H1 (cell line): ENCODE results near the gene DAGLA. TPM values are rescaled to one million over a fixed set of nuclear protein-coding genes. Genes with fewer than 3 reads are reported as not detected.

Experiments
- CTCF ChIA-PET: fragments of 300-600 bp; sonication (Branson Sonifier 250); formaldehyde crosslinking; loops from one replicate; lab custom pipeline; 2021; ENCODE audit not compliant: partially characterized antibody; lab: Charles Lee
- POLR2A ChIA-PET: fragments of 300-600 bp; sonication (Branson Sonifier 250); formaldehyde crosslinking; loops from one replicate; lab custom pipeline; 2021; ENCODE audit warnings: inconsistent platforms; ENCODE audit not compliant: partially characterized antibody; lab: Charles Lee
- DNase-seq, 2 experiments: peaks; one replicate each; pipeline versions ENCODE4 v3.0.0 to v3.0.0-alpha.2; 2010 to 2022; ENCODE audit warnings: low spot score in 2 of 2, low read depth in 1 of 2, mixed read lengths in 1 of 2
- FAIRE-seq: peaks from 2 replicates; lab custom pipeline; 2011; peaks lifted over from hg19 to GRCh38; lab: Jason Lieb, UNC
- H2AFZ ChIP-seq: 2 replicates; pipeline ENCODE4 v1.8.1; 2012; ENCODE audit warnings: low read length, inconsistent platforms
- H2AK5ac ChIP-seq: 2 replicates; pipeline ENCODE4 v1.6.1; 2013; ENCODE audit warnings: low read depth, low read length
- H2BK120ac ChIP-seq: replicated peaks from 2 replicates; pipeline ENCODE3; 2013; ENCODE audit warnings: low read depth, low read length, inconsistent platforms
- H2BK12ac ChIP-seq: 2 replicates; pipeline ENCODE4 v1.6.1; 2013; ENCODE audit warnings: low read depth, low read length
- H2BK15ac ChIP-seq: 2 replicates; pipeline ENCODE4 v1.6.1; 2013; ENCODE audit warnings: low read length
- H2BK20ac ChIP-seq: 2 replicates; pipeline ENCODE4 v1.6.1; 2013; ENCODE audit warnings: low read length
- H2BK5ac ChIP-seq: 2 replicates; pipeline ENCODE4 v1.6.1; 2013; ENCODE audit warnings: low read depth, low read length
- H3K14ac ChIP-seq: 2 replicates; pipeline ENCODE4 v1.6.1; 2013; ENCODE audit warnings: inconsistent platforms; ENCODE audit not compliant: insufficient read length
- H3K18ac ChIP-seq: 2 replicates; pipeline ENCODE4 v1.6.1; 2013; ENCODE audit warnings: low read length; ENCODE audit errors: extremely low read depth
- H3K23ac ChIP-seq: 2 replicates; pipeline ENCODE4 v1.6.1; 2013; ENCODE audit warnings: inconsistent platforms; ENCODE audit not compliant: insufficient read length
- H3K23me2 ChIP-seq: 2 replicates; pipeline ENCODE4 v1.6.1; 2013; ENCODE audit warnings: low read depth, low read length
- H3K27ac ChIP-seq: 2 replicates; pipeline ENCODE4 v1.6.1; 2011; ENCODE audit warnings: low read depth, low read length, inconsistent platforms
- H3K27me3 ChIP-seq, 4 experiments: replicated peaks in 1 of 4; 1 replicate in 1 of 4; 2 replicates in 3 of 4; pipeline versions ENCODE4 v1.6.1 to v1.8.1; 2011 to 2013; ENCODE audit warnings: low read length in 3 of 4, mild to moderate bottlenecking in 3 of 4, inconsistent platforms in 2 of 4, mixed read lengths in 2 of 4, moderate library complexity in 1 of 4; ENCODE audit not compliant: control insufficient read depth in 3 of 4, insufficient read depth in 3 of 4; ENCODE audit errors: extremely low read depth in 1 of 4
- H3K36me3 ChIP-seq, 4 experiments: 2 replicates each; pipeline versions ENCODE4 v1.6.1 to v1.8.1; 2011 to 2013; ENCODE audit warnings: mild to moderate bottlenecking in 4 of 4, low read length in 3 of 4, moderate library complexity in 2 of 4, control low read depth in 1 of 4, inconsistent platforms in 1 of 4; ENCODE audit not compliant: insufficient read depth in 4 of 4, control insufficient read depth in 2 of 4
- H3K4ac ChIP-seq: replicated peaks from 2 replicates; pipeline ENCODE3; 2013; ENCODE audit warnings: low read length, low read depth, mixed read lengths, inconsistent platforms; ENCODE audit not compliant: insufficient read length
- H3K4me1 ChIP-seq, 4 experiments: replicated peaks in 1 of 4; 1 replicate in 1 of 4; 2 replicates in 3 of 4; pipeline versions ENCODE4 v1.6.1 to v1.8.1; 2011 to 2013; ENCODE audit warnings: low read length in 3 of 4, inconsistent platforms in 2 of 4, mixed read lengths in 1 of 4; ENCODE audit not compliant: insufficient read depth in 4 of 4, control insufficient read depth in 3 of 4
- H3K4me2 ChIP-seq, 2 experiments: 2 replicates each; pipeline versions ENCODE4 v1.6.1 to v1.8.1; 2011 to 2013; ENCODE audit warnings: low read depth in 2 of 2, low read length in 2 of 2, control low read depth in 1 of 2, inconsistent platforms in 1 of 2, mild to moderate bottlenecking in 1 of 2; ENCODE audit not compliant: insufficient read depth in 1 of 2
- H3K4me3 ChIP-seq, 4 experiments: fragments of 200-600, 300-600 bp in 1 of 4; sonication (generic), shearing (Covaris generic), sonication (Bioruptor Twin) in 1 of 4; 2 replicates each; pipeline versions ENCODE4 v1.5.1 to v1.8.1; 2011 to 2016; ENCODE audit warnings: low read length in 4 of 4, low read depth in 3 of 4, control low read depth in 2 of 4, inconsistent platforms in 2 of 4, mild to moderate bottlenecking in 2 of 4, mixed read lengths in 1 of 4, moderate library complexity in 1 of 4; ENCODE audit not compliant: insufficient read depth in 2 of 4; ENCODE audit errors: extremely low read depth in 1 of 4
- H3K56ac ChIP-seq: replicated peaks from 2 replicates; pipeline ENCODE3; 2013; ENCODE audit warnings: low read depth, mild to moderate bottlenecking, mixed read lengths, low read length, inconsistent platforms; ENCODE audit not compliant: insufficient read length
- H3K79me1 ChIP-seq: 2 replicates; pipeline ENCODE4 v1.6.1; 2013; ENCODE audit warnings: low read depth, low read length, control low read depth
- H3K79me2 ChIP-seq, 2 experiments: 2 replicates each; pipeline versions ENCODE4 v1.6.1 to v1.8.1; 2012 to 2013; ENCODE audit warnings: low read length in 2 of 2, mild to moderate bottlenecking in 2 of 2, inconsistent platforms in 1 of 2; ENCODE audit not compliant: insufficient read depth in 2 of 2, control insufficient read depth in 1 of 2
- H3K9ac ChIP-seq, 4 experiments: replicated peaks in 1 of 4; 1 replicate in 1 of 4; 2 replicates in 3 of 4; pipeline versions ENCODE4 v1.6.1 to v1.8.1; 2011 to 2013; ENCODE audit warnings: low read depth in 3 of 4, low read length in 3 of 4, control low read depth in 2 of 4, mild to moderate bottlenecking in 2 of 4, moderate library complexity in 2 of 4, inconsistent platforms in 1 of 4; ENCODE audit errors: extremely low read depth in 1 of 4
- H3K9me3 ChIP-seq, 2 experiments: 2 replicates each; pipeline versions ENCODE4 v1.6.1 to v1.8.1; 2012 to 2013; ENCODE audit warnings: mild to moderate bottlenecking in 2 of 2, moderate library complexity in 2 of 2, control low read depth in 1 of 2, inconsistent platforms in 1 of 2, low read depth in 1 of 2, low read length in 1 of 2, mixed read lengths in 1 of 2; ENCODE audit not compliant: insufficient read depth in 2 of 2
- H4K20me1 ChIP-seq, 2 experiments: replicated peaks in 1 of 2; 2 replicates each; pipeline versions ENCODE3 to v1.8.1; 2011 to 2013; ENCODE audit warnings: inconsistent platforms in 2 of 2, low read length in 2 of 2, mild to moderate bottlenecking in 1 of 2; ENCODE audit not compliant: insufficient read depth in 2 of 2, control insufficient read depth in 1 of 2
- H4K5ac ChIP-seq: 2 replicates; pipeline ENCODE4 v1.6.1; 2013; ENCODE audit warnings: low read length, low read depth, mixed read lengths, inconsistent platforms; ENCODE audit not compliant: insufficient read length
- H4K8ac ChIP-seq: 2 replicates; pipeline ENCODE4 v1.8.0; 2013; ENCODE audit warnings: mild to moderate bottlenecking, moderate library complexity, low read length, inconsistent platforms; ENCODE audit not compliant: insufficient read depth; ENCODE audit errors: extremely low read depth
- H4K91ac ChIP-seq: replicated peaks from 2 replicates; pipeline ENCODE3; 2013; ENCODE audit warnings: low read length, mixed read lengths, inconsistent platforms; ENCODE audit not compliant: insufficient read length
- CBX8 ChIP-seq: fragments of 300-800, 300-1000 bp; sonication (generic); IDR thresholded peaks from 2 replicates; pipeline ENCODE4 v1.7.1; 2016; ENCODE audit warnings: low read depth, low read length, borderline replicate concordance
- KDM5A ChIP-seq: fragments of 200-600 bp; IDR thresholded peaks from 2 replicates; pipeline ENCODE4 v1.7.1; 2012; ENCODE audit warnings: mild to moderate bottlenecking, low read length, inconsistent platforms, mixed read lengths
- NRF1 ChIP-seq: IDR thresholded peaks from 2 replicates; pipeline ENCODE4 v1.6.1; 2011; ENCODE audit warnings: mild to moderate bottlenecking, low read depth, low read length, improper control_type of control experiment
- TBP ChIP-seq: IDR thresholded peaks from 2 replicates; pipeline ENCODE4 v1.6.1; 2011; ENCODE audit warnings: low read depth, low read length, improper control_type of control experiment
- WGBS, 2 experiments: shearing (Covaris generic) in 1 of 2; methylation state at CpG; one replicate each; pipeline versions ENCODE4 v1.1.6 to v1.1.7; 2013 to 2015; ENCODE audit warnings: low lambda C conversion rate in 2 of 2, mixed read lengths in 2 of 2, inconsistent platforms in 1 of 2, low coverage in 1 of 2, missing lambda C conversion rate in 1 of 2; ENCODE audit not compliant: insufficient replicate concordance in 2 of 2, insufficient coverage in 1 of 2, insufficient read length in 1 of 2; ENCODE audit errors: extremely low coverage in 1 of 2, missing lambda C conversion rate in 1 of 2; 5-methylcytosine and 5-hydroxymethylcytosine counted together
- polyA plus RNA-seq, 7 experiments: library from polyadenylated mRNA; depleted of rRNA in 3 of 7; stranded (reverse) in 5 of 7; unstranded in 2 of 7; fragments of >200 nt in 5 of 7; fragments of 200-250 nt in 2 of 7; gene quantifications; 1 replicate in 5 of 7; 2 replicates in 1 of 7; 4 replicates in 1 of 7; pipeline versions ENCODE4 v1.2.1 to v1.2.3, GENCODE V29; 2011 to 2013; ENCODE audit warnings: missing spikeins in 2 of 7, mixed read lengths in 2 of 7
- total RNA-seq: library from RNA; stranded (reverse); fragmentation: NEBNext Ultra II Directional; extraction: Animal tissue kit (Norgen Biotek cat#: 25700); gene quantifications from 2 replicates; pipeline ENCODE4 v1.2.1, GENCODE V29; 2021

DAGLA gene
- total and polyA plus RNA-seq, 2 of the 8 experiments (the other 6 are each of a cell fraction or from before 2014, with no cell fraction given) = 3.6 to 6.6 TPM

- no peak overlapping the region for H3K27ac ChIP-seq
- FAIRE-seq (no peak), DNase-seq (no peak)
- no peak overlapping the region for H2AFZ ChIP-seq
- no peaks in the 10 kb centered on the region for H3K23me2 ChIP-seq
- H3K4me1 ChIP-seq = peaks cover 9 to 37% (median 23%) of the 10 kb centered on the region in 4 experiments
- peak overlapping the region; percentile 56; the same call in 1 of the 2 replicates for H3K18ac ChIP-seq
- no peak overlapping the region for H4K5ac ChIP-seq
- peak overlapping the region; percentile 57 for H4K91ac ChIP-seq
- TF ChIP-seq KDM5A (no peak), NRF1 (no peak), CBX8 (no peak), TBP (no peak)
- no peaks in the 10 kb centered on the region for H3K36me3 ChIP-seq
- no peaks in the 10 kb centered on the region for H3K27me3 ChIP-seq
- no peaks in the 10 kb centered on the region for H4K20me1 ChIP-seq
- no peak overlapping the region for H2BK15ac ChIP-seq
- H3K79me2 ChIP-seq = no peaks in the 10 kb centered on the region
- peak overlapping the region; percentile 84; the same call in 1 of the 2 replicates for H2BK12ac ChIP-seq
- H3K23ac ChIP-seq = no peak overlapping the region
- no peaks in the 10 kb centered on the region for H3K79me1 ChIP-seq
- ChIA-PET CTCF (interaction anchor here (0.6 to 5.2 kb wide), 15 partner anchors 9 to 161 kb away, joined by 3 to 46 read pairs (median 7); partner anchors contain the start of gene DAGLA), POLR2A (interaction anchor here (1.3 to 1.7 kb wide), 2 partner anchors 8 to 19 kb away, joined by 3 to 6 read pairs; no protein-coding TSS in a partner anchor)
- H3K4ac ChIP-seq = no peak overlapping the region
- no peak overlapping the region for H2BK20ac ChIP-seq
- no peak overlapping the region for H3K14ac ChIP-seq
- peak overlapping the region; percentile 83; the same call in 1 of the 2 replicates for H2AK5ac ChIP-seq
- no peak overlapping the region for H3K4me2 ChIP-seq
- H3K9ac ChIP-seq = no peak overlapping the region
- no peak overlapping the region for H3K4me3 ChIP-seq
- H2BK5ac ChIP-seq = no peak overlapping the region
- H3K9me3 ChIP-seq = no peaks in the 10 kb centered on the region
- 87% methylated on average over 17 of the region's 17 CpGs; no CpG with 5 or more reads in 1 of the 2 experiments for WGBS, 2 experiments
- no peak overlapping the region for H3K56ac ChIP-seq
- 0 out of 2 replicates have a peak overlapping the region, but pooled peaks have one; percentile 12 for H4K8ac ChIP-seq
- H2BK120ac ChIP-seq = no peak overlapping the region
These were observed 10.7 kb downstream of the DAGLA start for GRCh38 chr11:61690706-61691379.
